HEK293 (cell line): ENCODE data around the gene LLGL2.

Experiments
- CTCF ChIP-seq: fragments of 450-650 bp; formaldehyde crosslinking; IDR thresholded peaks from 2 replicates; pipeline ENCODE4 v1.5.1; 2016; ENCODE audit warnings: missing biosample characterization, missing genetic modification characterization
- GLI2 ChIP-seq: fragments of 450-650 bp; formaldehyde crosslinking; IDR thresholded peaks from 2 replicates; pipeline ENCODE4; 2017; ENCODE audit warnings: missing biosample characterization, missing genetic modification characterization, low read depth, borderline replicate concordance
- SP2 ChIP-seq: fragments of 450-650 bp; formaldehyde crosslinking; IDR thresholded peaks from 2 replicates; pipeline ENCODE4 v1.5.1; 2016; ENCODE audit warnings: missing biosample characterization, missing genetic modification characterization
- ZBTB10 ChIP-seq: fragments of 450-650 bp; formaldehyde crosslinking; IDR thresholded peaks from 2 replicates; pipeline ENCODE4 v1.5.1; 2016; ENCODE audit warnings: missing biosample characterization, missing genetic modification characterization
- ZNF354C ChIP-seq: fragments of 450-650 bp; formaldehyde crosslinking; IDR thresholded peaks from 2 replicates; pipeline ENCODE4 v1.5.1; 2016; ENCODE audit warnings: missing biosample characterization, missing genetic modification characterization, low read depth, borderline replicate concordance
- ZNF433 ChIP-seq: fragments of 450-650 bp; formaldehyde crosslinking; IDR thresholded peaks from 2 replicates; pipeline ENCODE4 v1.5.1; 2016; ENCODE audit warnings: missing biosample characterization, missing genetic modification characterization, low read depth

- TF ChIP-seq ZBTB10 (tag by site-specific recombination): no peak
- TF ChIP-seq ZNF354C: no peak
- TF ChIP-seq CTCF: no peak
- TF ChIP-seq GLI2 (tag by site-specific recombination): no peak
- TF ChIP-seq SP2 (tag by site-specific recombination): no peak
- TF ChIP-seq ZNF433 (tag by site-specific recombination): no peak
Observed at GRCh38 chr17:75611851-75612429, 86.4 kb downstream of the LLGL2 start.
